NCI-H2029 (cell line): Measurements from ENCODE around the gene CCDC91.

Experiments
- DNase-seq: peaks from one replicate; lab custom pipeline; 2025; lab: John Stamatoyannopoulos, UW

Gene CCDC91

GRCh38 chr12:28190321-28191050 lies at the start of gene CCDC91:
Gene CCDC91 (plus strand): TSS chr12:28190456. CDS start chr12:28257216, 66,760 bp downstream.
- peak; percentile 90 for DNase-seq

GRCh38 chr12:28144059-28144458 lies 46.2 kb upstream of the CCDC91 start:
- DNase-seq = no peak

- no peak for DNase-seq
Observed at GRCh38 chr12:28144532-28144931, 45.7 kb upstream of the CCDC91 start.

GRCh38 chr12:28145216-28145615 lies 45.0 kb upstream of the CCDC91 start:
- DNase-seq = no peak

- DNase-seq = no peak
Observed at GRCh38 chr12:28149279-28149678, 41.0 kb upstream of the CCDC91 start.

- no peak for DNase-seq
Observed at GRCh38 chr12:28156362-28156761, 33.9 kb upstream of the CCDC91 start.

GRCh38 chr12:28156804-28157203 lies 33.5 kb upstream of the CCDC91 start:
- no peak for DNase-seq

- no peak for DNase-seq
Observed at GRCh38 chr12:28158353-28158752, 31.9 kb upstream of the CCDC91 start.

- no peak for DNase-seq
Observed at GRCh38 chr12:28159688-28160087, 30.6 kb upstream of the CCDC91 start.

- DNase-seq = no peak
Observed at GRCh38 chr12:28161697-28162096, 28.6 kb upstream of the CCDC91 start.

GRCh38 chr12:28162697-28163096 lies 27.6 kb upstream of the CCDC91 start:
- no peak for DNase-seq

- DNase-seq = no peak
Observed at GRCh38 chr12:28164644-28165275, 25.5 kb upstream of the CCDC91 start.

GRCh38 chr12:28167981-28168485 lies 22.2 kb upstream of the CCDC91 start:
- no peak for DNase-seq

- DNase-seq = no peak
Observed at GRCh38 chr12:28171356-28172060, 18.7 kb upstream of the CCDC91 start.

- no peak for DNase-seq
Observed at GRCh38 chr12:28172434-28173030, 17.7 kb upstream of the CCDC91 start.

GRCh38 chr12:28173440-28173839 lies 16.8 kb upstream of the CCDC91 start:
- no peak for DNase-seq

GRCh38 chr12:28175098-28175589 lies 15.1 kb upstream of the CCDC91 start:
- no peak for DNase-seq

- no peak for DNase-seq
Observed at GRCh38 chr12:28176295-28176694, 14.0 kb upstream of the CCDC91 start.

GRCh38 chr12:28177461-28177860 lies 12.8 kb upstream of the CCDC91 start:
- DNase-seq = no peak

GRCh38 chr12:28177905-28178304 lies 12.4 kb upstream of the CCDC91 start:
- DNase-seq = no peak

GRCh38 chr12:28178775-28179174 lies 11.5 kb upstream of the CCDC91 start:
- no peak for DNase-seq

- DNase-seq = no peak
Observed at GRCh38 chr12:28180786-28181185, 9.5 kb upstream of the CCDC91 start.
